Keratinocyte (primary cell): ENCODE measurements around the gene ABCA8.

Experiments
- CTCF ChIP-seq, 3 experiments: IDR thresholded peaks in 1 of 3; conservative IDR thresholded peaks in 1 of 3; optimal IDR thresholded peaks in 1 of 3; 2 replicates in 2 of 3; 3 replicates in 1 of 3; pipeline versions ENCODE3 to v1.5.1; 2011; ENCODE audit warnings: low read length in 3 of 3, mild to moderate bottlenecking in 3 of 3, moderate library complexity in 2 of 3, control low read depth in 1 of 3, inconsistent platforms in 1 of 3; ENCODE audit not compliant: insufficient read depth in 2 of 3; ENCODE audit errors: extremely low read depth in 1 of 3
- EZH2 ChIP-seq: IDR thresholded peaks from one replicate; pipeline ENCODE4 v1.6.1; 2012; ENCODE audit warnings: inconsistent platforms, mild to moderate bottlenecking, low read length, moderate library complexity

GRCh38 chr17:68832109-68832802, 122.9 kb downstream of the ABCA8 start:
- no peak for TF ChIP-seq CTCF (optimal IDR thresholded peaks at IDR 0.05 in 1 of 3, IDR thresholded peaks at IDR 0.05 in 1 of 3, conservative IDR thresholded peaks at IDR 0.05 in 1 of 3; ENCODE audit: extremely low read depth in 1 of 3, insufficient read depth in 2 of 3, low read length in 3 of 3)
- TF ChIP-seq EZH2 = no peak
